WTC11 (cell line): ENCODE results near the gene LMAN2L.

Source experiments
- ARID4B ChIP-seq: sonication (generic); formaldehyde crosslinking; IDR thresholded peaks from 2 replicates; pipeline ENCODE4 v1.8.0; 2023; ENCODE audit warnings: missing genetic modification reagents, mild to moderate bottlenecking, borderline replicate concordance
- CTCF ChIP-seq: fragments of 200-600 bp; IDR thresholded peaks from 2 replicates; pipeline ENCODE4 v1.8.0; 2022; ENCODE audit warnings: antibody characterized with exemption
- ELF4 ChIP-seq: sonication (generic); formaldehyde crosslinking; IDR thresholded peaks from 2 replicates; pipeline ENCODE4 v1.8.1; 2022; ENCODE audit warnings: low read depth, mild to moderate bottlenecking, moderate library complexity, missing genetic modification reagents
- ETV6 ChIP-seq: sonication (generic); formaldehyde crosslinking; IDR thresholded peaks from 2 replicates; pipeline ENCODE4 v1.8.1; 2022; ENCODE audit warnings: mild to moderate bottlenecking, missing genetic modification reagents
- HMGXB4 ChIP-seq: sonication (generic); formaldehyde crosslinking; IDR thresholded peaks from 2 replicates; pipeline ENCODE4 v1.8.1; 2023; ENCODE audit warnings: mild to moderate bottlenecking, moderate library complexity, missing genetic modification reagents
- MAX ChIP-seq: sonication (generic); formaldehyde crosslinking; IDR thresholded peaks from 2 replicates; pipeline ENCODE4 v1.8.0; 2022; ENCODE audit warnings: mild to moderate bottlenecking, missing genetic modification reagents
- NFE2L1 ChIP-seq: sonication (generic); formaldehyde crosslinking; IDR thresholded peaks from 2 replicates; pipeline ENCODE4 v1.8.1; 2023; ENCODE audit warnings: missing genetic modification reagents
- STAT6 ChIP-seq: sonication (generic); formaldehyde crosslinking; conservative IDR thresholded peaks from 2 replicates; pipeline ENCODE4 v1.8.1; 2023; ENCODE audit warnings: mild to moderate bottlenecking, low read depth, missing genetic modification reagents, moderate library complexity
- ZBTB21 ChIP-seq: sonication (generic); formaldehyde crosslinking; IDR thresholded peaks from 2 replicates; pipeline ENCODE4 v1.8.1; 2023; ENCODE audit warnings: mild to moderate bottlenecking, missing genetic modification reagents, borderline replicate concordance
- ZNF138 ChIP-seq: sonication (generic); formaldehyde crosslinking; conservative IDR thresholded peaks from 2 replicates; pipeline ENCODE4 v1.8.1; 2022; ENCODE audit warnings: mild to moderate bottlenecking, moderate library complexity, missing genetic modification reagents
- ZSCAN18 ChIP-seq: fragments of 250-450 bp; sonication (Bioruptor Pico); IDR thresholded peaks from 2 replicates; pipeline ENCODE4 v2.1.2; 2022; ENCODE audit warnings: mild to moderate bottlenecking, moderate library complexity

GRCh38 chr2:96697476-96697875 lies 42.4 kb downstream of the LMAN2L start:
- TF ChIP-seq CTCF (no peak), STAT6 (CRISPR knock-in tag) (no peak), ZSCAN18 (CRISPR knock-in tag) (no peak), ELF4 (no peak), HMGXB4 (no peak), ARID4B (no peak), ZNF138 (CRISPR knock-in tag) (no peak), MAX (CRISPR knock-in tag) (no peak), ZBTB21 (CRISPR knock-in tag) (no peak), NFE2L1 (CRISPR knock-in tag) (no peak), ETV6 (CRISPR knock-in tag) (no peak)
